WTC11 (cell line): ENCODE results near the gene TOM1L2. TPM values are rescaled to one million over a fixed set of nuclear protein-coding genes. Genes with fewer than 3 reads are reported as not detected.

Experiments
- ATAC-seq: fragments of 200-7000 bp; cut with Tn5 transposase; 2 replicates; pipeline ENCODE4 v1.10.0; 2021; ENCODE audit warnings: mild to moderate bottlenecking, moderate library complexity
- CTCF ChIA-PET: fragments of 300-600 bp; sonication (Branson Sonifier 250); formaldehyde crosslinking; loops from one replicate; lab custom pipeline; 2021; ENCODE audit warnings: antibody characterized with exemption; lab: Charles Lee
- POLR2A ChIA-PET: fragments of 350-600 bp; sonication (Branson Sonifier 250); formaldehyde crosslinking; loops from one replicate; lab custom pipeline; 2021; ENCODE audit warnings: antibody characterized with exemption; lab: Charles Lee
- DNase-seq: peaks from one replicate; pipeline ENCODE4 v3.0.0; 2021; ENCODE audit warnings: low spot score
- H3K27ac Mint-ChIP-seq: 2 replicates; pipeline ENCODE4 v1.8.0; 2021; ENCODE audit warnings: mixed read lengths
- H3K27me3 Mint-ChIP-seq: 2 replicates; pipeline ENCODE4 v1.8.0; 2021; ENCODE audit warnings: low read depth, mild to moderate bottlenecking, moderate library complexity, mixed read lengths
- H3K36me3 Mint-ChIP-seq: 2 replicates; pipeline ENCODE4 v1.8.0; 2021; ENCODE audit warnings: mixed read lengths
- H3K4me1 Mint-ChIP-seq: 2 replicates; pipeline ENCODE4 v1.8.0; 2022; ENCODE audit warnings: mixed read lengths
- H3K4me3 Mint-ChIP-seq: 2 replicates; pipeline ENCODE4 v1.8.0; 2021; ENCODE audit warnings: mild to moderate bottlenecking, moderate library complexity, mixed read lengths
- H3K9me3 Mint-ChIP-seq: 2 replicates; pipeline ENCODE4 v1.8.0; 2021; ENCODE audit warnings: mixed read lengths
- ATF6 ChIP-seq: sonication (generic); formaldehyde crosslinking; IDR thresholded peaks from 2 replicates; pipeline ENCODE4 v1.8.1; 2023; ENCODE audit warnings: mild to moderate bottlenecking, missing genetic modification reagents
- E2F5 ChIP-seq: sonication (generic); formaldehyde crosslinking; IDR thresholded peaks from 2 replicates; pipeline ENCODE4 v1.8.1; 2022; ENCODE audit warnings: mild to moderate bottlenecking, moderate library complexity, missing genetic modification reagents
- EMX1 ChIP-seq: fragments of 250-450 bp; sonication (Bioruptor Pico); IDR thresholded peaks from 2 replicates; pipeline ENCODE4 v1.8.0; 2021; ENCODE audit warnings: mild to moderate bottlenecking
- ERG ChIP-seq: fragments of 250-450 bp; sonication (Bioruptor Pico); IDR thresholded peaks from 2 replicates; pipeline ENCODE4 v1.8.0; 2021; ENCODE audit warnings: mild to moderate bottlenecking
- FOXP1 ChIP-seq: sonication (generic); formaldehyde crosslinking; IDR thresholded peaks from 2 replicates; pipeline ENCODE4 v1.8.0; 2022; ENCODE audit warnings: missing genetic modification reagents, mild to moderate bottlenecking, moderate library complexity, borderline replicate concordance
- GTF2I ChIP-seq: fragments of 250-450 bp; sonication (Bioruptor Pico); conservative IDR thresholded peaks from 2 replicates; pipeline ENCODE4 v1.4.0; 2021; ENCODE audit warnings: mild to moderate bottlenecking
- HMGXB4 ChIP-seq: sonication (generic); formaldehyde crosslinking; IDR thresholded peaks from 2 replicates; pipeline ENCODE4 v1.8.1; 2023; ENCODE audit warnings: mild to moderate bottlenecking, moderate library complexity, missing genetic modification reagents
- MYBL2 ChIP-seq: sonication (generic); formaldehyde crosslinking; IDR thresholded peaks from 2 replicates; pipeline ENCODE4 v1.8.1; 2023; ENCODE audit warnings: mild to moderate bottlenecking, moderate library complexity, missing genetic modification reagents
- NFE2L1 ChIP-seq: sonication (generic); formaldehyde crosslinking; IDR thresholded peaks from 2 replicates; pipeline ENCODE4 v1.8.1; 2023; ENCODE audit warnings: missing genetic modification reagents
- NR1H2 ChIP-seq: sonication (generic); formaldehyde crosslinking; IDR thresholded peaks from 2 replicates; pipeline ENCODE4 v1.9.0; 2021; ENCODE audit warnings: mild to moderate bottlenecking, moderate library complexity, missing genetic modification reagents
- NR3C1 ChIP-seq: sonication (generic); formaldehyde crosslinking; conservative IDR thresholded peaks from 2 replicates; pipeline ENCODE4 v1.8.1; 2023; ENCODE audit warnings: low read depth, mild to moderate bottlenecking, missing genetic modification reagents
- PRDM15 ChIP-seq: sonication (generic); formaldehyde crosslinking; IDR thresholded peaks from 2 replicates; pipeline ENCODE4 v1.8.0; 2022; ENCODE audit warnings: missing genetic modification reagents
- PRRX2 ChIP-seq: fragments of 250-450 bp; sonication (Bioruptor Pico); IDR thresholded peaks from 2 replicates; pipeline ENCODE4 v1.8.0; 2021; ENCODE audit warnings: mild to moderate bottlenecking
- ZNF396 ChIP-seq: fragments of 250-450 bp; sonication (Bioruptor Pico); IDR thresholded peaks from 2 replicates; pipeline ENCODE4 v1.8.0; 2021; ENCODE audit warnings: mild to moderate bottlenecking, moderate library complexity, borderline replicate concordance
- ZNF416 ChIP-seq: fragments of 250-450 bp; sonication (Bioruptor Pico); IDR thresholded peaks from 2 replicates; pipeline ENCODE4 v1.9.0; 2021; ENCODE audit warnings: mild to moderate bottlenecking, inconsistent platforms
- ZNF423 ChIP-seq: fragments of 250-450 bp; sonication (Bioruptor Pico); IDR thresholded peaks from 2 replicates; pipeline ENCODE4 v2.1.2; 2022; ENCODE audit warnings: mild to moderate bottlenecking, moderate library complexity
- total RNA-seq: library from RNA; stranded (reverse); gene quantifications from 3 replicates; pipeline ENCODE4 v1.2.3, GENCODE V29; 2021
- TF ChIP-seq, protein P1 (sequence below): sonication (generic); formaldehyde crosslinking; IDR thresholded peaks from 2 replicates; pipeline ENCODE4 v1.8.0; 2022; ENCODE audit warnings: mild to moderate bottlenecking, missing genetic modification reagents
- TF ChIP-seq, protein P2 (sequence below): fragments of 250-450 bp; sonication (Bioruptor Pico); conservative IDR thresholded peaks from 2 replicates; pipeline ENCODE4 v1.9.0; 2021; ENCODE audit warnings: mild to moderate bottlenecking

Gene TOM1L2
- total RNA-seq, 1 experiment from 2014 or later = 6.4 TPM

DNA sequence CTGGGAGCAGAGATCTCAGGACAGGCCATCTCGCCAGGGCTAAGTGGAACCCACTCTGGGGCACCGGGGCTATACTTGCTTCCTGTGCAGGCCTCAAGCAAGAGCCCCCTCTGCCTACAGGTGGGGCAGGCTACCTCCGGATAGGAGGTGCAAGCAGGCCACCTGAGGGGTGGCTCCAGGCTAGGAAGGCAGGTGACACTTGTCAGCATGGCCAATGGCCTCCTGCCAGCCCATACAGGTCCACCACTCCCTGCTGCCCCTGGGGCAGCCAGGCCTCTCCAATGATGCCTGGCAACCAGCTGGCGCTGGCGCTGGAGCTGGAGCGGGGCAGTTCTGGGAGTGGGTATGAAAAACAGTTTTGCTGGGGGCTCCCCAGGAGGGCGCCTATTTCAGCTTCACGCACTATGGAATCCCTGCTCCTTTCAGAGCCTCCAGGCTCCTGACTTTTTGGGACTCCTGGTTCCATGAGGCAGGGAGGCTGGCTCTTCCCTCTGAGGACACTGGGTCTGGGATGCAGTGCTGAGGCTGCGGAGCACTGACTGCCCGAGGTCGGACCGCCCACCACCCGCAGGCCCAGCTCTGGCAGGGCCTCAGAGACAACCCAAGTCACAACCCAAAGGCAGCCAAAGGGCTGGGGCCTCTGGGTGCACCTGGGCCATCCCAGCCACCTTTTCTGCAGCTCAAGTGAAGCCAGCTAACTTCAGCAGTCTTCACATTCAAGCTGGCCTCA lies 127.0 kb downstream of the TOM1L2 start:
- ChIA-PET CTCF (interaction anchor here (0.5 to 2.1 kb wide), 7 partner anchors 15 to 74 kb away, joined by 3 to 11 read pairs (median 3); no protein-coding TSS in a partner anchor), POLR2A (interaction anchor here (2.6 kb wide), 1 partner anchor 9 kb away, joined by 15 read pairs; the partner anchor contains the start of gene SREBF1)
- no peak for TF ChIP-seq NR1H2
- no peak for TF ChIP-seq GTF2I (CRISPR knock-in tag)
- no peak for TF ChIP-seq PRDM15 (CRISPR knock-in tag)
- TF ChIP-seq E2F5 (CRISPR knock-in tag) = no peak
- TF ChIP-seq EMX1 = no peak
- no peak for TF ChIP-seq MYBL2
- no peak for TF ChIP-seq ZNF396
- no peak for TF ChIP-seq NR3C1
- no peak for TF ChIP-seq PRRX2 (CRISPR knock-in tag)
- TF ChIP-seq ZNF423 (CRISPR knock-in tag) = no peak
- TF ChIP-seq FOXP1 (CRISPR knock-in tag) = no peak
- no peak for TF ChIP-seq ZNF416 (CRISPR knock-in tag)
- TF ChIP-seq HMGXB4 (CRISPR knock-in tag) = no peak
- TF ChIP-seq, protein P1, sequence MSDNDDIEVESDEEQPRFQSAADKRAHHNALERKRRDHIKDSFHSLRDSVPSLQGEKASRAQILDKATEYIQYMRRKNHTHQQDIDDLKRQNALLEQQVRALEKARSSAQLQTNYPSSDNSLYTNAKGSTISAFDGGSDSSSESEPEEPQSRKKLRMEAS (CRISPR knock-in tag) = no peak
- no peak for TF ChIP-seq ERG
- DNase-seq (no peak), ATAC-seq (no peak)
- H3K36me3 Mint-ChIP-seq = no peaks in the 10 kb centered on the region
- H3K4me3 Mint-ChIP-seq = no peak overlapping the region
- no peaks in the 10 kb centered on the region for H3K9me3 Mint-ChIP-seq
- peaks cover 3% of the 10 kb centered on the region; the same call in 1 of the 2 replicates for H3K27me3 Mint-ChIP-seq
- no peak overlapping the region for H3K27ac Mint-ChIP-seq
- H3K4me1 Mint-ChIP-seq = peaks cover 47% of the 10 kb centered on the region

DNA sequence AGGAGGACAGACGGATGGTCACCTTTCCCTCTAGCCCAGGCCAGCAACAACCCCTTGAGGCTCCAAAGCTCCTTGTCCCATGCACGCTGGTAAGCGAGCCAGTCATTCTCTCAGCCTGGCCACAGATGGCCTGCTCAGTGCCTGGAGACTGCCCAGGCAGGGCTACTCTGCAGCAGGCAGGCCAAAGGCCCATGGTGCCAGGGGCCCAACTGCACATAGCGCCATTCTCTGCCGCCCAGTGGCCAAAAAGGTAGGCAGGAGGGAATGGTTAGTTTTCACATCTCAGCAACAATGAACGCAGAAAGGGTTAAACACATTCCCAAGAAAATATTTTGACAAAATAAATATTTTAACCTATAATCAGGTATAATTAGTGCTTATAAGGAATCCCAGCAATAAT lies 127.7 kb downstream of the TOM1L2 start:
- DNase-seq = no peak
- Mint-ChIP-seq H3K36me3 (no peaks in the 10 kb centered on the region), H3K27ac (no peak overlapping the region), H3K27me3 (peaks cover 3% of the 10 kb centered on the region; the same call in 1 of the 2 replicates), H3K9me3 (no peaks in the 10 kb centered on the region), H3K4me1 (peaks cover 45% of the 10 kb centered on the region), H3K4me3 (no peak overlapping the region)
- no peak for ATAC-seq
- ChIA-PET CTCF (interaction anchor here (0.6 to 1.0 kb wide), 2 partner anchors 16 to 32 kb away, joined by 3 read pairs; no protein-coding TSS in a partner anchor), POLR2A (no interaction called here)
- TF ChIP-seq ATF6 (CRISPR knock-in tag) (no peak), NFE2L1 (no peak), PRDM15 (CRISPR knock-in tag) (no peak)
- TF ChIP-seq, protein P2, sequence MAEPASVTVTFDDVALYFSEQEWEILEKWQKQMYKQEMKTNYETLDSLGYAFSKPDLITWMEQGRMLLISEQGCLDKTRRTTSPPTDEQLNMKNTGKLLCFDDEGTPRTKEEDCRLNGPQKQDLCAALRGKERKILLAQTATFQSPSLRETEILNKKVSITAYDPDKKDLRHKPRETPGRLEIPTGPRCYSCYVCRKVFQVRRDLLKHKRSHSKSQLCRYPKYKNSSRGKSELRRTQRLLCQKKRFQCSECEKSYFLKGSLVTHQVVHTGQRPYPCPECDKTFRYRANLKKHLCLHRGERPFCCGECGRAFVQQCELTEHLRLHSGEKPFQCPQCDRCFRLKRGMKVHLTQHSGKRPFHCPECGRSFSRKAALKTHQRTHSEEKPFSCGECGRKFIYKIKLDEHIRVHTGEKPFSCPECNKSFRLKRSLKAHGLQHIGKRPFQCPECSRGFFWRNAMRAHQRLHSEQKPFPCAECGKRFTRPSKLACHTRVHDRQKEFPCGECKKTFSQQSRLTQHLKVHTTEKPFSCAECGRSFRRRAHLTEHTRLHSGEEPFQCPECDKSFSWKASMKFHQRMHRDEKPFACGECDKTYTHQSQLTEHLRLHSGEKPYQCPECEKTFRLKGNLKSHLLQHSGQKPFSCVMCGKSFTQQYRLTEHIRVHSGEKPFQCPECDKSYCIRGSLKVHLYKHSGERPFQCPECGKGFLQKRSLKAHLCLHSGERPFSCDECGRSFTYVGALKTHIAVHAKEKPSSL (CRISPR knock-in tag) = no peak
